Measurements from ENCODE around the gene YIPF1.

YIPF1 gene

GRCh38 chr1:53889304-53890298, at the start of gene YIPF1:
YIPF1 (minus strand) TSS chr1:53889797; CDS start chr1:53888937, 860 bp downstream.
- no peak for TF ChIP-seq CTCF (IDR thresholded peaks at IDR 0.05; ENCODE audit: insufficient read depth, missing control alignments)
- DNase-seq (ENCODE audit: insufficient read length, low spot score) (peak; percentile 82), FAIRE-seq (no peak)

- FAIRE-seq (no peak), DNase-seq (ENCODE audit: insufficient read length, low spot score) (no peak)
- no peak for TF ChIP-seq CTCF (IDR thresholded peaks at IDR 0.05; ENCODE audit: insufficient read depth, missing control alignments)
These were observed 48.7 kb upstream of the YIPF1 start for GRCh38 chr1:53938136-53938830.

GRCh38 chr1:53936430-53936829, 46.8 kb upstream of the YIPF1 start:
- FAIRE-seq = no peak
- DNase-seq (ENCODE audit: insufficient read length, low spot score) = no peak
- no peak for TF ChIP-seq CTCF (IDR thresholded peaks at IDR 0.05; ENCODE audit: insufficient read depth, missing control alignments)

- FAIRE-seq = no peak
- TF ChIP-seq CTCF (IDR thresholded peaks at IDR 0.05; ENCODE audit: insufficient read depth, missing control alignments) = no peak
- DNase-seq (ENCODE audit: insufficient read length, low spot score) = no peak
These were observed 44.7 kb upstream of the YIPF1 start for GRCh38 chr1:53934170-53934765.

GRCh38 chr1:53931523-53931922, 41.9 kb upstream of the YIPF1 start:
- FAIRE-seq (no peak), DNase-seq (ENCODE audit: insufficient read length, low spot score) (no peak)
- no peak for TF ChIP-seq CTCF (IDR thresholded peaks at IDR 0.05; ENCODE audit: insufficient read depth, missing control alignments)

GRCh38 chr1:53930932-53931331, 41.3 kb upstream of the YIPF1 start:
- FAIRE-seq = no peak
- no peak for DNase-seq (ENCODE audit: insufficient read length, low spot score)
- no peak for TF ChIP-seq CTCF (IDR thresholded peaks at IDR 0.05; ENCODE audit: insufficient read depth, missing control alignments)
